GM23248 (cell line): ENCODE results near the gene IP6K3.

Source experiments
- EZH2 ChIP-seq: fragments of 200-600 bp; sonication (generic); IDR thresholded peaks from 2 replicates; pipeline ENCODE4 v1.6.1; 2018; ENCODE audit warnings: antibody characterized with exemption, mild to moderate bottlenecking; ENCODE audit not compliant: insufficient read depth, poor library complexity, severe bottlenecking
- EZH2phosphoT487 ChIP-seq: fragments of 200-600 bp; sonication (generic); IDR thresholded peaks from 2 replicates; pipeline ENCODE4 v1.6.1; 2018; ENCODE audit warnings: antibody characterized with exemption, moderate library complexity, mild to moderate bottlenecking, low read depth; ENCODE audit not compliant: insufficient read depth

DNA sequence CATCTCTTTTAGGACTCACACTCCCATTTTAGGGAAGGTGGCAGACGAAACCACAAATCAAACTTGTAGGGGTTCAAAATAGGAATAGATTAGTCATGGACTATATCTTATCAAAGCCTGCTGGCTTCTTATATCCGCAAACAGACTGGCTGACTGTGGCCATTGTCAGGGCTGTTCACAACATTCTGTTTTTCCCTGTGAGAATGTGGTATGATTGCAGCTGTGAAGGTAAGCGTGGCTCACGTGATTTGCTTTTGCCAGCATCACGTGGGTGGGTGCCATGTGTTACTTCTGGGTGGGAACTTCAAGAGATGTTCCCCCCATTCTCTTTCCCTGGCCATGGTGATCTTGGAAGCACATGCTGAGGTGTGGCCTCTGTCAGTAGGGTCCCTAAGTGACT lies 5.9 kb downstream of the IP6K3 start:
- TF ChIP-seq EZH2 (no peak), EZH2phosphoT487 (no peak)
